HG02588 (cell line): Measurements from ENCODE around the gene CDC34.
A peak's percentile ranks its signal among the peaks of the same experiment; 100 is the strongest.

Experiments used
- ATAC-seq: cut with Tn5 transposase; IDR thresholded peaks from one replicate; pipeline ENCODE4 v1.9.1; 2021; ENCODE audit warnings: mild to moderate bottlenecking, moderate library complexity; ENCODE audit not compliant: unreplicated experiment

The CDC34 gene

GRCh38 chr19:531753-532560, at the start of gene CDC34:
CDC34 (plus strand) TSS chr19:531760; CDS start chr19:531932, 172 bp downstream.
- peak; percentile 7 for ATAC-seq

- ATAC-seq, result no peak
These were observed 49.1 kb upstream of the CDC34 start for GRCh38 chr19:482186-483041.

GRCh38 chr19:483332-484072, 48.1 kb upstream of the CDC34 start:
- ATAC-seq, result no peak

- no peak for ATAC-seq
These were observed 47.1 kb upstream of the CDC34 start for GRCh38 chr19:484494-484893.

GRCh38 chr19:485077-485476, 46.5 kb upstream of the CDC34 start:
- ATAC-seq, result no peak

- ATAC-seq, result no peak
These were observed 45.9 kb upstream of the CDC34 start for GRCh38 chr19:485583-486236.

- ATAC-seq, result peak; percentile 74
These were observed 42.8 kb upstream of the CDC34 start for GRCh38 chr19:488505-489417.

- ATAC-seq, result no peak
These were observed 42.0 kb upstream of the CDC34 start for GRCh38 chr19:489418-490196.

GRCh38 chr19:491146-491741, 40.3 kb upstream of the CDC34 start:
- no peak for ATAC-seq

GRCh38 chr19:492091-492531, 39.4 kb upstream of the CDC34 start:
- no peak for ATAC-seq

- ATAC-seq, result no peak
These were observed 38.0 kb upstream of the CDC34 start for GRCh38 chr19:493391-494170.

- ATAC-seq, result no peak
These were observed 37.1 kb upstream of the CDC34 start for GRCh38 chr19:494171-495080.

GRCh38 chr19:495081-495401, 36.5 kb upstream of the CDC34 start:
- no peak for ATAC-seq

GRCh38 chr19:495402-496111, 36.0 kb upstream of the CDC34 start:
- no peak for ATAC-seq

- ATAC-seq, result no peak
These were observed 35.4 kb upstream of the CDC34 start, which contains the start of gene MADCAM1 for GRCh38 chr19:496112-496665. MADCAM1 (plus strand) TSS chr19:496486; CDS start chr19:496500, 14 bp downstream.

- no peak for ATAC-seq
These were observed 34.6 kb upstream of the CDC34 start for GRCh38 chr19:496986-497385.
